OCI-LY7 (cell line): Measurements from ENCODE around the gene ASCC1. TPM values are rescaled to one million over a fixed set of nuclear protein-coding genes. Genes with fewer than 3 reads are reported as not detected.
A peak's percentile ranks its signal among the peaks of the same experiment; 100 is the strongest.

Source experiments
- BruUV-seq: library from RNA; stranded (reverse); fragments of 400-500 nt; replicated peaks from 2 replicates; lab custom pipeline; 2021; lab: Mats Ljungman, UMichigan
- CTCF ChIA-PET: fragments of 300-600 bp; sonication (Branson Sonifier 250); formaldehyde crosslinking; loops from one replicate; lab custom pipeline; 2022; ENCODE audit warnings: antibody characterized with exemption; ENCODE audit not compliant: unreplicated experiment; lab: Charles Lee
- POLR2A ChIA-PET: fragments of 300-600 bp; sonication (Branson Sonifier 250); formaldehyde crosslinking; loops from one replicate; lab custom pipeline; 2022; ENCODE audit warnings: antibody characterized with exemption; lab: Charles Lee
- DNase-seq: peaks from one replicate; pipeline ENCODE4 v3.0.0-alpha.2; 2015; ENCODE audit warnings: low spot score
- H2AFZ ChIP-seq: fragments of 200-600 bp; sonication (generic), shearing (Covaris generic); 2 replicates; pipeline ENCODE4 v1.6.1; 2014; ENCODE audit warnings: mild to moderate bottlenecking, antibody characterized with exemption, low read length, moderate library complexity
- H3K27ac ChIP-seq: fragments of 200-600 bp; sonication (generic); 2 replicates; pipeline ENCODE4 v1.5.1; 2014; ENCODE audit warnings: mixed run types, low read depth, mild to moderate bottlenecking, moderate library complexity, low read length, inconsistent platforms; ENCODE audit not compliant: poor library complexity, severe bottlenecking
- H3K36me3 ChIP-seq: fragments of 200-600 bp; sonication (generic); 2 replicates; pipeline ENCODE4 v1.6.1; 2014; ENCODE audit warnings: mild to moderate bottlenecking, antibody characterized with exemption, low read length, moderate library complexity, mixed read lengths; ENCODE audit not compliant: insufficient read depth
- H3K4me1 ChIP-seq: fragments of 200-600 bp; sonication (generic); 2 replicates; pipeline ENCODE4 v1.5.1; 2014; ENCODE audit warnings: mild to moderate bottlenecking, low read length; ENCODE audit not compliant: insufficient read depth, poor library complexity, severe bottlenecking
- H3K4me2 ChIP-seq: fragments of 200-600 bp; sonication (generic); 2 replicates; pipeline ENCODE4 v1.6.1; 2014; ENCODE audit warnings: mild to moderate bottlenecking, low read length
- H3K4me3 ChIP-seq: fragments of 200-600 bp; sonication (generic); 2 replicates; pipeline ENCODE4 v1.5.1; 2014; ENCODE audit warnings: mild to moderate bottlenecking, low read depth, low read length; ENCODE audit not compliant: poor library complexity, severe bottlenecking
- H3K79me2 ChIP-seq: fragments of 200-600 bp; sonication (generic); 2 replicates; pipeline ENCODE4 v1.6.1; 2016; ENCODE audit warnings: low read depth, mild to moderate bottlenecking, low read length, moderate library complexity, mixed read lengths; ENCODE audit not compliant: insufficient read depth
- H3K9me2 ChIP-seq: fragments of 200-600 bp; sonication (generic); 2 replicates; pipeline ENCODE4 v1.6.1; 2016; ENCODE audit warnings: mild to moderate bottlenecking, low read length, mixed read lengths; ENCODE audit not compliant: insufficient read depth
- H3K9me3 ChIP-seq: fragments of 200-600 bp; sonication (generic); 2 replicates; pipeline ENCODE4 v1.6.1; 2014; ENCODE audit warnings: mild to moderate bottlenecking, mixed run types, low read length, mixed read lengths
- H4K20me1 ChIP-seq: fragments of 200-600 bp; sonication (generic); 2 replicates; pipeline ENCODE4 v1.6.1; 2014; ENCODE audit warnings: mild to moderate bottlenecking, antibody characterized with exemption, low read length, moderate library complexity, mixed read lengths; ENCODE audit not compliant: insufficient read depth
- EZH2phosphoT487 ChIP-seq: fragments of 200-600 bp; sonication (generic); IDR thresholded peaks from 2 replicates; pipeline ENCODE4 v1.6.1; 2018; ENCODE audit warnings: low read depth, borderline replicate concordance, mild to moderate bottlenecking, mixed run types, antibody characterized with exemption, low read length, moderate library complexity, mixed read lengths
- intact Hi-C: fragments of 100-400 bp; cut with micrococcal nuclease; formaldehyde crosslinking; loops from one replicate; pipeline ENCODE4 v1.10.0; 2022; ENCODE audit not compliant: unreplicated experiment
- total RNA-seq, 2 experiments: library from RNA; depleted of rRNA in 1 of 2; stranded (reverse); fragments of >200 nt in 1 of 2; shearing (Covaris generic) in 1 of 2; gene quantifications; 2 replicates each; pipeline ENCODE4 v1.2.3, GENCODE V29; 2014 to 2022
- TF ChIP-seq, protein P1 (sequence below): fragments of 200-600 bp; sonication (generic); conservative IDR thresholded peaks from 2 replicates; pipeline ENCODE4 v1.5.1; 2014; ENCODE audit warnings: mild to moderate bottlenecking, antibody characterized with exemption, low read length, moderate library complexity, mixed read lengths

The ASCC1 gene
- total RNA-seq, 2 experiments from 2014 or later, result 27.1 to 59.9 TPM

DNA sequence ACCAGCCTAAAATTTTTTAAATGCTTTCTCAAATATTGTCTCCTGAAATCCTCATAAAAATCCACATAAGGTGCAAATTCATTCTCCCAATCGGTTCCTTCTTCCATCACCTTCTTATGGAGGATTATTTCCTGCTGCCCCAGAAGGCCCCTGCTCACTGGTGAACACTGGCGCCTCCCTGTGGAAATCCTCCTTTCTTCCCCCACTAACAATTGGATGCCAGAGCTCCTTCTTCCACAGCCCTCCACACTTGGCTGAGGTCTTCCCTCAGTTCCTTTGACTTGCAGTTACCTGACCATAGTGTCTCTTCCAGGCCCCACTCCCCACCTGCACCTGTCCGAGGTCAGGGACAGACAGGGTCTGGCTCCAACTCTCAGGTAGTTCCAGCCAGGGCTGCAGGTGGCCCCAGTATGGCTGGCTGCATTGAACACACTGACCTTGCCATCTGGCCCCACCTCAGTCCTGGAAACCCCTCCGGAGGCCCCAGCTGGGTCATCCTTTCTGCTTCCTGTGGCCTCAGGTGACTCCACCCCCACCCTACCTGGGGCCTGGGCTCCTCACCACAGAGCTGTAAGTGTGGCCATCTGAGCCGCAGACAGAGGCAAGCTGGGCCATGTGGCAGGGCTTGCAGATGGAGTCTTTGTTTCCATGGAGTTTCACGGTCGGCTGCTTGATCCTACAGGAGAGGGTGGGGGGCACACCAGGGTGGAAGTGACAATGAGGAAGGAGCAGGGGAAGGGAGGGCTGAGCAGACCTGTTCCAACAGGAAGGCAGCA is 146.1 kb downstream of the ASCC1 start:
- intact Hi-C loops, result no loop called here
- H3K79me2 ChIP-seq, result no peaks in the 10 kb centered on the region
- H3K9me2 ChIP-seq, result no peaks in the 10 kb centered on the region
- H3K4me3 ChIP-seq, result no peak overlapping the region
- H3K9me3 ChIP-seq, result no peaks in the 10 kb centered on the region
- H3K27ac ChIP-seq, result no peak overlapping the region
- ChIA-PET CTCF (interaction anchor here (0.6 kb wide), 2 partner anchors 9 to 16 kb away, joined by 3 to 8 read pairs; no protein-coding TSS in a partner anchor), POLR2A (interaction anchor here (0.7 kb wide), 1 partner anchor 28 kb away, joined by 3 read pairs; no protein-coding TSS in a partner anchor)
- H3K36me3 ChIP-seq, result no peaks in the 10 kb centered on the region
- no TSS peak for BruUV-seq
- peaks cover under 1% of the 10 kb centered on the region for H3K4me1 ChIP-seq
- H4K20me1 ChIP-seq, result no peaks in the 10 kb centered on the region
- H2AFZ ChIP-seq, result no peak overlapping the region
- TF ChIP-seq, protein P1, sequence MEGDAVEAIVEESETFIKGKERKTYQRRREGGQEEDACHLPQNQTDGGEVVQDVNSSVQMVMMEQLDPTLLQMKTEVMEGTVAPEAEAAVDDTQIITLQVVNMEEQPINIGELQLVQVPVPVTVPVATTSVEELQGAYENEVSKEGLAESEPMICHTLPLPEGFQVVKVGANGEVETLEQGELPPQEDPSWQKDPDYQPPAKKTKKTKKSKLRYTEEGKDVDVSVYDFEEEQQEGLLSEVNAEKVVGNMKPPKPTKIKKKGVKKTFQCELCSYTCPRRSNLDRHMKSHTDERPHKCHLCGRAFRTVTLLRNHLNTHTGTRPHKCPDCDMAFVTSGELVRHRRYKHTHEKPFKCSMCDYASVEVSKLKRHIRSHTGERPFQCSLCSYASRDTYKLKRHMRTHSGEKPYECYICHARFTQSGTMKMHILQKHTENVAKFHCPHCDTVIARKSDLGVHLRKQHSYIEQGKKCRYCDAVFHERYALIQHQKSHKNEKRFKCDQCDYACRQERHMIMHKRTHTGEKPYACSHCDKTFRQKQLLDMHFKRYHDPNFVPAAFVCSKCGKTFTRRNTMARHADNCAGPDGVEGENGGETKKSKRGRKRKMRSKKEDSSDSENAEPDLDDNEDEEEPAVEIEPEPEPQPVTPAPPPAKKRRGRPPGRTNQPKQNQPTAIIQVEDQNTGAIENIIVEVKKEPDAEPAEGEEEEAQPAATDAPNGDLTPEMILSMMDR, result peak; percentile 62
- TF ChIP-seq EZH2phosphoT487, result no peak
- no peak overlapping the region for H3K4me2 ChIP-seq
- DNase-seq, result no peak

DNA sequence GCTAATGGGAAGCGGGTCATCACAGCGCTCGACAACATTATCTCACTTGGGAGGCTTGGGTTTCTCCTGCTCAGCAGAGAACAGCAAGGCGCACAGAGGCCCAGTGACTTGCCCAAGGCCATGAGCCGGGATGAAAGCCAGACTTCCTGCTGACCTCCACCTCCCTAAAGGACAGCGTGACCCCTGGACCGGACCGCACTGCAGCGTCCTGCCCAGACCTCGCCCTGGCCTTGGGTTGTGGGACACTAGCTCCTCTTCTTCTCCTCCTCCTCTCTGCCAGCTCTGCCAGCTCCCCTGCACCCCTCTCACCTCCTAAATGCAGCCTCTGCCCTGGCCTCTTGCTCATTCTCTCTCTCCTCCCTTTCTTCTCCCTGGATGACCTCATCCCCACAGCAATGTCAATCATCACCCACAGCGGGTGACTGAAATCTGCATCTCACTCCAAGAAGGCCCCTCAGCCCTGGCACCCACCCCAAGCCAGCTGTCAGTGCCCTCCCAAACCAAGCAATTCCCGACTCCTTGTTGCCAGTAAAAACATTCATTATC is 147.1 kb downstream of the ASCC1 start:
- Histone ChIP-seq H3K9me2 (no peaks in the 10 kb centered on the region), H2AFZ (no peak overlapping the region), H3K27ac (no peak overlapping the region), H3K4me1 (no peaks in the 10 kb centered on the region), H3K9me3 (no peaks in the 10 kb centered on the region), H3K36me3 (no peaks in the 10 kb centered on the region), H3K79me2 (no peaks in the 10 kb centered on the region), H3K4me2 (no peak overlapping the region), H3K4me3 (no peak overlapping the region), H4K20me1 (no peaks in the 10 kb centered on the region)
- intact Hi-C loops, result no loop called here
- CTCF ChIA-PET, result no interaction called here
- DNase-seq, result no peak
- no TSS peak for BruUV-seq
- TF ChIP-seq, protein P1, result no peak
- TF ChIP-seq EZH2phosphoT487, result no peak
- POLR2A ChIA-PET, result interaction anchor here (0.7 kb wide), 1 partner anchor 29 kb away, joined by 3 read pairs; no protein-coding TSS in a partner anchor
